GM13977 (cell line): ENCODE measurements around the gene DLG5.

ENCODE experiments used
- DNase-seq: peaks from one replicate; pipeline ENCODE4 v3.0.0; 2012; ENCODE audit warnings: low spot score
- in situ Hi-C: fragments of 300-500 bp; cut with MboI; formaldehyde crosslinking; loops from one replicate; pipeline ENCODE4 v1.12.0; 2022; ENCODE audit warnings: low sequenced_read_pairs, low pct_unique_long_range_greater_than_20kb, mixed read lengths, inconsistent platforms; ENCODE audit not compliant: unreplicated experiment
- TF ChIP-seq, protein P1 (sequence below): IDR thresholded peaks from 2 replicates; pipeline ENCODE4 v1.5.1; 2012; ENCODE audit warnings: mild to moderate bottlenecking, control low read depth; ENCODE audit not compliant: insufficient read depth; ENCODE audit errors: extremely low read depth, missing control alignments

DLG5 gene

DNA sequence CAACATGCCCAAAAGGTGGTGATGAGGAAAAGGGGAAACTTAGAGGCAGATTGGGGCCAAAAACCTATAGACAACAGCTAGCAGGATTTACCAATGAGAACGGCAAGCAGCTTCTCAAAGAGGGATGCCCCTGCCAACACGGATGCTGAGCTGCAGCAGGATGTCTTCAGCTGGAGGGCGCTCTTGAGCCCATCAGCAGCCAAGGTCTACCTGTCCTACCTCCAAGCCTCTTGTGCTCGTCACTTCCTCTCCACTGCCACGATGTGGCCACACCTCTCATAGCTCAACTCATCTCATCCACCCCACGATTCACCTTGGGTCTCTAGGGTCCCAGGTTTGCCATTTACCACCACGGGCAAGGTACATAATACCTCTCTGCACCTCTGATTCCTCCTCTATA, 36.5 kb downstream of the DLG5 start:
- DNase-seq, result no peak
- TF ChIP-seq, protein P1, sequence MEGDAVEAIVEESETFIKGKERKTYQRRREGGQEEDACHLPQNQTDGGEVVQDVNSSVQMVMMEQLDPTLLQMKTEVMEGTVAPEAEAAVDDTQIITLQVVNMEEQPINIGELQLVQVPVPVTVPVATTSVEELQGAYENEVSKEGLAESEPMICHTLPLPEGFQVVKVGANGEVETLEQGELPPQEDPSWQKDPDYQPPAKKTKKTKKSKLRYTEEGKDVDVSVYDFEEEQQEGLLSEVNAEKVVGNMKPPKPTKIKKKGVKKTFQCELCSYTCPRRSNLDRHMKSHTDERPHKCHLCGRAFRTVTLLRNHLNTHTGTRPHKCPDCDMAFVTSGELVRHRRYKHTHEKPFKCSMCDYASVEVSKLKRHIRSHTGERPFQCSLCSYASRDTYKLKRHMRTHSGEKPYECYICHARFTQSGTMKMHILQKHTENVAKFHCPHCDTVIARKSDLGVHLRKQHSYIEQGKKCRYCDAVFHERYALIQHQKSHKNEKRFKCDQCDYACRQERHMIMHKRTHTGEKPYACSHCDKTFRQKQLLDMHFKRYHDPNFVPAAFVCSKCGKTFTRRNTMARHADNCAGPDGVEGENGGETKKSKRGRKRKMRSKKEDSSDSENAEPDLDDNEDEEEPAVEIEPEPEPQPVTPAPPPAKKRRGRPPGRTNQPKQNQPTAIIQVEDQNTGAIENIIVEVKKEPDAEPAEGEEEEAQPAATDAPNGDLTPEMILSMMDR, result no peak
- in situ Hi-C loops, result no loop called here

DNA sequence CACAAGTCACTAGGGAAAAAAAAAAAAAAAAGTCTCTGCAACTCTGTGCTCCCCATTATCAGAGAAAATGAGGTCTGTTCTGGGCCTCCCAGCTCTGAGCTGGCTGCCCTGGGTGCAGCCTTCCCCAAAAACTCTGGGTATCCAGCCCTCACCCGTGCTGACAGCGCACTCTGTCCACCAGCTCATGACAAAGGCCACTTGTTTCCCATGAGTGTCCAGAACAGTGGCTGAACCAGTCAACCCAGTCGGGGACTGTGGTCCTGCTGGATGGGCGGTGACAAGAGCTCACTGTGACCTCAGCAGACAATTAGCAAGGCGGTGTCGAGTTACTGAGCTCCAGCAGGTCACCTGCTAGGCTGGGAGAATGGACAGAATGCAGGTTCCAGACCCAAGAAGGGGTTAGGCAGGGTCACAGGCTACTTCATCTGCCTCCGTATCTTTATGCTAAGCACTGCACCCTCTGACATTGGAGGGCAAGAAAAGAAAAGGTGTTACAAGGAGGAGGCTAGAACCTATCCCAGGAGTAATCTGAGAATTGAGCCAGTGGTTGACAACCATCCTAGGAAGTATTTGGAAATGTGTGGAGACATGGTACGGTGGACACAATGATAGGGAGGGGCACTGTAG, 37.2 kb downstream of the DLG5 start:
- in situ Hi-C loops, result no loop called here
- no peak for DNase-seq
- TF ChIP-seq, protein P1, result no peak

DNA sequence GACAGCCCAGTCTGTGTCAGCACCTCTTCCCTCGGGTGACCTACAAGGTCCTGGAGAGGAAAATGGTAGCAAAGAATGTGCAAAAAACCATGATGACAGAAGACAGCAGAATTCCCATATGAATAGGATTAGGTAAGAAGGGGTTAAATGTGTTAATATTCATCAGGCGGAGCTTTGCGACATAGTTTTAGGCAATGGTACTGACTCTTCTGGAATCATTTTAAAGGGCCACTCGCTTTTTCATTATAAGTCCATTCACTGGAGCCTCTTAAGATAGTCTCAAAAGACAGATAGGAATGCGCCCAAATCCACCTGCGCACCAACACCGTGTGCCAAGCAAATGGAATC, 38.2 kb downstream of the DLG5 start:
- DNase-seq, result no peak
- TF ChIP-seq, protein P1, result no peak
- in situ Hi-C loops, result no loop called here

DNA sequence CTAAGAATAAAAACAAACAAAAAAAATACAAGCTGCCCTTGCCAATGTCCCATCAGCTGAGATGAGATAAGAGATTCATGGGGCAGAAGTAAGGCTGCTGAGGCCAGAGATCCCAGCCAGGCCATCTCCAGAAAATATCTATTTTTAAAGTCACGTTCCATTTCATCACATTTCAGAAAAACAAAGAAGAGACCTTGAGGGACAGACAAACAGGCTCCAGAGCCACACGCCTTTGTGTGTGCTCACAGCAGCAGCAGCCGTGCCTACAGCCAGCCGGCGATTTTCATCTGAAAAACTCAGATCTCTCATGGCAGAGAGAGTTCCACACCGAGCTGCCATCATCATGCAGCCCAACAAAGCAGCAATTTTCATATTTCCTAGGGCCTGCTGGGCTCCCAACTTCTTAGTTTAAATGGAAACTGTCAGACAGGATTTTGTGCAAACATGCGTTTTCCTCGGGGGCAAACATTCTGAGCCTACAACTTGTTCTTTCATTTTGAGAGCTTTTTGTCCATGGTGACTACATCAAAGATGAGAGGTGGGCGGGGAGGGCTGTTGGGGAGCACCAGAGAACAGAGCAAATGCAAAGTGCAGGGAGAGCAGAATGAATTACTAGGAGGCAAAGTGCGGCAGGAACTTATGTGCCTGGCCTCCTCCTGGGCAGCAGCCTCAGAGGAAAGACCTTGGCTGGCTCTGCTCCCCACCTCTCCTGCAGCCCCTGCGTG, 38.8 kb downstream of the DLG5 start:
- TF ChIP-seq, protein P1, result no peak
- in situ Hi-C loops, result no loop called here
- DNase-seq, result no peak

DNA sequence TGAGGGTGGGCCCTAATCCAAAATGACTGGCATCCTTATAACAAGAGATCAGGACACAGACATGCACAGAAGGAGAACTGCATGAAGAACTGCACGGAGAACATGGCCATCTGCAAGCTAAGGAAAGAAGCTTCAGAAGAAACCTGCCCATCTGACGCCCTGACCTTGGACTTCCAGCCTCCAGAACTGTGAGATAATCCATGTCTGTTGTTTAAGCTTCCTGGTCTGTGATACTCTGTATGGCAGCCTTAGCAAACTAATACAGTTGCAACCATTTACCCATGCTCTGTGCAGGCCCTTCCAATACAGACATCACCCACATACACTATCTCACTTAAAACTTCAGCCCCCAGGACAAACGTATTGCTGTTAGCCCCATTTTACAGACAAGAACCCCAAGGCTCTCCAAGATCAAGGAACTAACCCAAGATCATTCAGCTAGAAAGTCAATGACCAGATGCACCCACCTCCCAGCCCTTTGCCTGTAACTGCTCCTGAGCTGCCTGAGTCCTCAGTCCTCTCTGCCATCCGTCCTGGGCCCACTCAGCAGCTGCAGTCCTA, 39.7 kb downstream of the DLG5 start:
- in situ Hi-C loops, result no loop called here
- TF ChIP-seq, protein P1, result no peak
- no peak for DNase-seq

DNA sequence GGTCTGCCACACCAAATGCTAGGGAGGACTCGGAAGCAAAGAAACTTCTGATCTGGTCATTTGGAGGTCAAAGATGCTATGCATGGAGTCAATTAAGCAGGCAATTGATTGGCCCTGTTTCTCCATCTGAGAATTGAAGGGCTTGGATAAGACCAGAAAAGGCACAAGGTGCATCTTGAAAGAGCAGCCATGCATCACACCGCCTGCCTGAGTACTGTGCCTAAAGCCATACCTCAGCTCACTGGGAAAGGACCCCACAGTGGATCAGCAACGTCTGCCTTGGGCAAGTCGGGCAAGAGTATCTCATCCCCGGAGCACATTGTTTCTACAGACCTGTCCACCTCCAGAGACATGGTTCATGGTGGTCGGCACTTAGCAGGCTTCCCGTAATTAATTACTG, 42.4 kb downstream of the DLG5 start:
- in situ Hi-C loops, result no loop called here
- TF ChIP-seq, protein P1, result no peak
- no peak for DNase-seq
